ENCODE data around the gene CHD2.

The CHD2 gene

GRCh38 chr15:92930054-92930621 lies 30.0 kb downstream of the CHD2 start:
- no CpG with 5 or more reads among the region's 3 CpGs for WGBS (ENCODE audit: insufficient coverage, insufficient read length)
- no peak for DNase-seq (ENCODE audit: low read depth, low spot score)
- H3K27me3 ChIP-seq (ENCODE audit: control insufficient read depth, insufficient read depth, low read length): no peaks in the 10 kb centered on the region
- no peak overlapping the region for H3K4me3 ChIP-seq (ENCODE audit: low read length)
- peaks cover 6% of the 10 kb centered on the region; the same call in 1 of the 2 replicates for H3K36me3 ChIP-seq (ENCODE audit: control insufficient read depth, insufficient read depth, low read length)
- H3K4me1 ChIP-seq (ENCODE audit: control insufficient read depth, insufficient read depth, low read length): no peaks in the 10 kb centered on the region
- H3K27ac ChIP-seq (ENCODE audit: low read length): no peak overlapping the region
- H3K9me3 ChIP-seq (ENCODE audit: control insufficient read depth, insufficient read depth, low read length): no peaks in the 10 kb centered on the region

GRCh38 chr15:92930776-92931175 lies 30.7 kb downstream of the CHD2 start:
- WGBS (ENCODE audit: insufficient coverage, insufficient read length): no CpG with 5 or more reads among the region's 1 CpG
- H3K9me3 ChIP-seq (ENCODE audit: control insufficient read depth, insufficient read depth, low read length): no peaks in the 10 kb centered on the region
- no peaks in the 10 kb centered on the region for H3K4me1 ChIP-seq (ENCODE audit: control insufficient read depth, insufficient read depth, low read length)
- H3K36me3 ChIP-seq (ENCODE audit: control insufficient read depth, insufficient read depth, low read length): peaks cover 6% of the 10 kb centered on the region; the same call in 1 of the 2 replicates
- H3K4me3 ChIP-seq (ENCODE audit: low read length): no peak overlapping the region
- no peak for DNase-seq (ENCODE audit: low read depth, low spot score)
- H3K27me3 ChIP-seq (ENCODE audit: control insufficient read depth, insufficient read depth, low read length): no peaks in the 10 kb centered on the region
- H3K27ac ChIP-seq (ENCODE audit: low read length): no peak overlapping the region

GRCh38 chr15:92932946-92933649 lies 33.0 kb downstream of the CHD2 start:
- Histone ChIP-seq H3K27ac (ENCODE audit: low read length) (no peak overlapping the region), H3K9me3 (ENCODE audit: control insufficient read depth, insufficient read depth, low read length) (no peaks in the 10 kb centered on the region), H3K36me3 (ENCODE audit: control insufficient read depth, insufficient read depth, low read length) (peaks cover 3% of the 10 kb centered on the region; the same call in 1 of the 2 replicates), H3K27me3 (ENCODE audit: control insufficient read depth, insufficient read depth, low read length) (no peaks in the 10 kb centered on the region), H3K4me3 (ENCODE audit: low read length) (no peak overlapping the region), H3K4me1 (ENCODE audit: control insufficient read depth, insufficient read depth, low read length) (no peaks in the 10 kb centered on the region)
- no CpG with 5 or more reads among the region's 8 CpGs for WGBS (ENCODE audit: insufficient coverage, insufficient read length)
- DNase-seq (ENCODE audit: low read depth, low spot score): no peak

- Histone ChIP-seq H3K27me3 (ENCODE audit: control insufficient read depth, insufficient read depth, low read length) (no peaks in the 10 kb centered on the region), H3K27ac (ENCODE audit: low read length) (no peak overlapping the region), H3K36me3 (ENCODE audit: control insufficient read depth, insufficient read depth, low read length) (peaks cover 3% of the 10 kb centered on the region; the same call in 1 of the 2 replicates), H3K4me1 (ENCODE audit: control insufficient read depth, insufficient read depth, low read length) (no peaks in the 10 kb centered on the region), H3K9me3 (ENCODE audit: control insufficient read depth, insufficient read depth, low read length) (no peaks in the 10 kb centered on the region), H3K4me3 (ENCODE audit: low read length) (no peak overlapping the region)
- DNase-seq (ENCODE audit: low read depth, low spot score): no peak
- no CpG with 5 or more reads among the region's 1 CpG for WGBS (ENCODE audit: insufficient coverage, insufficient read length)
These were observed 33.7 kb downstream of the CHD2 start for GRCh38 chr15:92933831-92934230.

GRCh38 chr15:92934716-92935115 lies 34.6 kb downstream of the CHD2 start:
- no peak overlapping the region for H3K27ac ChIP-seq (ENCODE audit: low read length)
- WGBS (ENCODE audit: insufficient coverage, insufficient read length): no CpG with 5 or more reads among the region's 6 CpGs
- peaks cover 9% of the 10 kb centered on the region; the same call in 1 of the 2 replicates for H3K36me3 ChIP-seq (ENCODE audit: control insufficient read depth, insufficient read depth, low read length)

GRCh38 chr15:92936138-92936537 lies 36.0 kb downstream of the CHD2 start:
- Histone ChIP-seq H3K4me1 (ENCODE audit: control insufficient read depth, insufficient read depth, low read length) (no peaks in the 10 kb centered on the region), H3K9me3 (ENCODE audit: control insufficient read depth, insufficient read depth, low read length) (no peaks in the 10 kb centered on the region), H3K4me3 (ENCODE audit: low read length) (no peak overlapping the region), H3K27ac (ENCODE audit: low read length) (no peak overlapping the region), H3K36me3 (ENCODE audit: control insufficient read depth, insufficient read depth, low read length) (peaks cover 12% of the 10 kb centered on the region; the same call in 1 of the 2 replicates), H3K27me3 (ENCODE audit: control insufficient read depth, insufficient read depth, low read length) (no peaks in the 10 kb centered on the region)
- WGBS (ENCODE audit: insufficient coverage, insufficient read length): no CpG with 5 or more reads among the region's 2 CpGs
- no peak for DNase-seq (ENCODE audit: low read depth, low spot score)

More at GRCh38 chr15:92934716-92935115, 34.6 kb downstream of the CHD2 start:
- H3K4me1 ChIP-seq (ENCODE audit: control insufficient read depth, insufficient read depth, low read length): no peaks in the 10 kb centered on the region
- H3K9me3 ChIP-seq (ENCODE audit: control insufficient read depth, insufficient read depth, low read length): no peaks in the 10 kb centered on the region
- H3K27me3 ChIP-seq (ENCODE audit: control insufficient read depth, insufficient read depth, low read length): no peaks in the 10 kb centered on the region
- H3K4me3 ChIP-seq (ENCODE audit: low read length): no peak overlapping the region
- no peak for DNase-seq (ENCODE audit: low read depth, low spot score)

GRCh38 chr15:92936693-92937092 lies 36.6 kb downstream of the CHD2 start:
- Histone ChIP-seq H3K4me3 (ENCODE audit: low read length) (no peak overlapping the region), H3K36me3 (ENCODE audit: control insufficient read depth, insufficient read depth, low read length) (peaks cover 14% of the 10 kb centered on the region; the same call in 1 of the 2 replicates), H3K27ac (ENCODE audit: low read length) (no peak overlapping the region), H3K9me3 (ENCODE audit: control insufficient read depth, insufficient read depth, low read length) (no peaks in the 10 kb centered on the region), H3K27me3 (ENCODE audit: control insufficient read depth, insufficient read depth, low read length) (no peaks in the 10 kb centered on the region), H3K4me1 (ENCODE audit: control insufficient read depth, insufficient read depth, low read length) (no peaks in the 10 kb centered on the region)
- DNase-seq (ENCODE audit: low read depth, low spot score): no peak
- no CpG with 5 or more reads among the region's 2 CpGs for whole genome bisulfite sequencing (ENCODE audit: insufficient coverage, insufficient read length)

- no peak overlapping the region for H3K4me3 ChIP-seq (ENCODE audit: low read length)
- no peaks in the 10 kb centered on the region for H3K9me3 ChIP-seq (ENCODE audit: control insufficient read depth, insufficient read depth, low read length)
- H3K27me3 ChIP-seq (ENCODE audit: control insufficient read depth, insufficient read depth, low read length): no peaks in the 10 kb centered on the region
- H3K4me1 ChIP-seq (ENCODE audit: control insufficient read depth, insufficient read depth, low read length): no peaks in the 10 kb centered on the region
- no peak for DNase-seq (ENCODE audit: low read depth, low spot score)
- no peak overlapping the region for H3K27ac ChIP-seq (ENCODE audit: low read length)
- H3K36me3 ChIP-seq (ENCODE audit: control insufficient read depth, insufficient read depth, low read length): peaks cover 17% of the 10 kb centered on the region; the same call in 1 of the 2 replicates
These were observed 37.8 kb downstream of the CHD2 start for GRCh38 chr15:92937901-92938300.

GRCh38 chr15:92938387-92938786 lies 38.3 kb downstream of the CHD2 start:
- Histone ChIP-seq H3K4me3 (ENCODE audit: low read length) (no peak overlapping the region), H3K27me3 (ENCODE audit: control insufficient read depth, insufficient read depth, low read length) (no peaks in the 10 kb centered on the region), H3K36me3 (ENCODE audit: control insufficient read depth, insufficient read depth, low read length) (peaks cover 20% of the 10 kb centered on the region; the same call in 1 of the 2 replicates), H3K9me3 (ENCODE audit: control insufficient read depth, insufficient read depth, low read length) (no peaks in the 10 kb centered on the region), H3K4me1 (ENCODE audit: control insufficient read depth, insufficient read depth, low read length) (no peaks in the 10 kb centered on the region), H3K27ac (ENCODE audit: low read length) (no peak overlapping the region)
- WGBS (ENCODE audit: insufficient coverage, insufficient read length): no CpG with 5 or more reads among the region's 2 CpGs
- DNase-seq (ENCODE audit: low read depth, low spot score): no peak

- no peak for DNase-seq (ENCODE audit: low read depth, low spot score)
- Histone ChIP-seq H3K27ac (ENCODE audit: low read length) (no peak overlapping the region), H3K27me3 (ENCODE audit: control insufficient read depth, insufficient read depth, low read length) (no peaks in the 10 kb centered on the region), H3K4me3 (ENCODE audit: low read length) (no peak overlapping the region), H3K4me1 (ENCODE audit: control insufficient read depth, insufficient read depth, low read length) (no peaks in the 10 kb centered on the region), H3K9me3 (ENCODE audit: control insufficient read depth, insufficient read depth, low read length) (no peaks in the 10 kb centered on the region), H3K36me3 (ENCODE audit: control insufficient read depth, insufficient read depth, low read length) (peaks cover 32% of the 10 kb centered on the region; the same call in 1 of the 2 replicates)
- WGBS (ENCODE audit: insufficient coverage, insufficient read length): no CpG with 5 or more reads among the region's 1 CpG
These were observed 41.5 kb downstream of the CHD2 start for GRCh38 chr15:92941668-92942067.
